ENCODE data around the gene PIP5K1B.

DNA sequence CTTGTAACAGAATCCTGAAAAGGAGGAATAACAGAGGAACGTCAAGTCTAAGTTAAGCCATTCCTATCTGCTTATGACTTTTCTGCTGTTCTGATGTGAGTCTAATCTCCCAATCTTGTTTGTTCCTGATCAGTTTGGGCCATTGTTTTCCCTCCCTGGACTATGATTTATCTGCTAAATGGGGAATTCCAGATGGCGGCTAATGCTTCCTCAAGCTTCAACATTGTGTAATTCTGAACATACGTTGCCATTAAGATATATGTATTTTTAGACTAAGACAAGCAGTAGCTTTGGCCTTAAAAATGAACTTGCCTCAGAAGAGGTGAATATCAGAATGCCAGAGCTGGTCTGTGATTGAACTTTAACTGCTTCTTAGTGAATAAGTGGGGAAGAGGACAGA lies 166.2 kb downstream of the PIP5K1B start:
- TF ChIP-seq CHCHD3 (CRISPR knock-in tag; IDR thresholded peaks at IDR 0.05) (no peak), SNRNP70 (IDR thresholded peaks at IDR 0.05; ENCODE audit: low read depth, low read length) (no peak), SUZ12 (IDR thresholded peaks at IDR 0.05; ENCODE audit: low read depth, low read length) (no peak), ZNF431 (CRISPR knock-in tag; IDR thresholded peaks at IDR 0.05; ENCODE audit: borderline replicate concordance, low read depth) (no peak), SRY (CRISPR knock-in tag; IDR thresholded peaks at IDR 0.05) (no peak)
- TF ChIP-seq, protein P1, sequence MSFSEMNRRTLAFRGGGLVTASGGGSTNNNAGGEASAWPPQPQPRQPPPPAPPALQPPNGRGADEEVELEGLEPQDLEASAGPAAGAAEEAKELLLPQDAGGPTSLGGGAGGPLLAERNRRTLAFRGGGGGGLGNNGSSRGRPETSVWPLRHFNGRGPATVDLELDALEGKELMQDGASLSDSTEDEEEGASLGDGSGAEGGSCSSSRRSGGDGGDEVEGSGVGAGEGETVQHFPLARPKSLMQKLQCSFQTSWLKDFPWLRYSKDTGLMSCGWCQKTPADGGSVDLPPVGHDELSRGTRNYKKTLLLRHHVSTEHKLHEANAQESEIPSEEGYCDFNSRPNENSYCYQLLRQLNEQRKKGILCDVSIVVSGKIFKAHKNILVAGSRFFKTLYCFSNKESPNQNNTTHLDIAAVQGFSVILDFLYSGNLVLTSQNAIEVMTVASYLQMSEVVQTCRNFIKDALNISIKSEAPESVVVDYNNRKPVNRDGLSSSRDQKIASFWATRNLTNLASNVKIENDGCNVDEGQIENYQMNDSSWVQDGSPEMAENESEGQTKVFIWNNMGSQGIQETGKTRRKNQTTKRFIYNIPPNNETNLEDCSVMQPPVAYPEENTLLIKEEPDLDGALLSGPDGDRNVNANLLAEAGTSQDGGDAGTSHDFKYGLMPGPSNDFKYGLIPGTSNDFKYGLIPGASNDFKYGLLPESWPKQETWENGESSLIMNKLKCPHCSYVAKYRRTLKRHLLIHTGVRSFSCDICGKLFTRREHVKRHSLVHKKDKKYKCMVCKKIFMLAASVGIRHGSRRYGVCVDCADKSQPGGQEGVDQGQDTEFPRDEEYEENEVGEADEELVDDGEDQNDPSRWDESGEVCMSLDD (CRISPR knock-in tag; IDR thresholded peaks at IDR 0.05; ENCODE audit: borderline replicate concordance): no peak
- TF ChIP-seq, protein P2, sequence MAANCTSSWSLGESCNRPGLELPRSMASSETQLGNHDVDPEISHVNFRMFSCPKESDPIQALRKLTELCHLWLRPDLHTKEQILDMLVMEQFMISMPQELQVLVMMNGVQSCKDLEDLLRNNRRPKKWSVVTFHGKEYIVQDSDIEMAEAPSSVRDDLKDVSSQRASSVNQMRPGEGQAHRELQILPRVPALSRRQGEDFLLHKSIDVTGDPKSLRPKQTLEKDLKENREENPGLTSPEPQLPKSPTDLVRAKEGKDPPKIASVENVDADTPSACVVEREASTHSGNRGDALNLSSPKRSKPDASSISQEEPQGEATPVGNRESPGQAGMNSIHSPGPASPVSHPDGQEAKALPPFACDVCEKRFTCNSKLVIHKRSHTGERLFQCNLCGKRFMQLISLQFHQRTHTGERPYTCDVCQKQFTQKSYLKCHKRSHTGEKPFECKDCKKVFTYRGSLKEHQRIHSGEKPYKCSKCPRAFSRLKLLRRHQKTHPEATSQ (CRISPR knock-in tag; IDR thresholded peaks at IDR 0.05; ENCODE audit: borderline replicate concordance): no peak
